Bronchial epithelial cell (primary cell): ENCODE results near the gene TYRP1. TPM values are rescaled to one million over a fixed set of nuclear protein-coding genes. Genes with fewer than 3 reads are reported as not detected.

Experiments
- DNase-seq: peaks from one replicate; pipeline ENCODE4 v3.0.0-alpha.2; 2010; ENCODE audit warnings: low read depth
- FAIRE-seq: peaks from 2 replicates; lab custom pipeline; 2011; peaks lifted over from hg19 to GRCh38; lab: Jason Lieb, UNC
- H3K27me3 ChIP-seq: 2 replicates; pipeline ENCODE4 v1.5.1; 2011; ENCODE audit warnings: low read length; ENCODE audit not compliant: control insufficient read depth, insufficient read depth
- H3K36me3 ChIP-seq: 2 replicates; pipeline ENCODE4 v1.5.1; 2011; ENCODE audit warnings: low read length; ENCODE audit not compliant: control insufficient read depth, insufficient read depth
- H3K4me3 ChIP-seq: 2 replicates; pipeline ENCODE4 v1.5.1; 2011; ENCODE audit warnings: mild to moderate bottlenecking, low read depth, low read length, control low read depth
- CTCF ChIP-seq: IDR thresholded peaks from 2 replicates; pipeline ENCODE4 v1.5.1; 2011; ENCODE audit warnings: mild to moderate bottlenecking, moderate library complexity, low read length, control low read depth, inconsistent platforms; ENCODE audit not compliant: insufficient read depth, severe bottlenecking
- total RNA-seq: library from RNA; depleted of rRNA; stranded (reverse); fragments of >200 nt; gene quantifications from 2 replicates; pipeline ENCODE4 v1.2.1, GENCODE V29; 2014

Gene TYRP1
- total RNA-seq, 1 donor from 2014 or later = not detected

GRCh38 chr9:12656803-12657202 is 36.4 kb upstream of the TYRP1 start:
- no peaks in the 10 kb centered on the region for H3K27me3 ChIP-seq
- FAIRE-seq = no peak
- H3K36me3 ChIP-seq = no peaks in the 10 kb centered on the region
- DNase-seq = no peak
- no peak for TF ChIP-seq CTCF
- no peak overlapping the region for H3K4me3 ChIP-seq

DNA sequence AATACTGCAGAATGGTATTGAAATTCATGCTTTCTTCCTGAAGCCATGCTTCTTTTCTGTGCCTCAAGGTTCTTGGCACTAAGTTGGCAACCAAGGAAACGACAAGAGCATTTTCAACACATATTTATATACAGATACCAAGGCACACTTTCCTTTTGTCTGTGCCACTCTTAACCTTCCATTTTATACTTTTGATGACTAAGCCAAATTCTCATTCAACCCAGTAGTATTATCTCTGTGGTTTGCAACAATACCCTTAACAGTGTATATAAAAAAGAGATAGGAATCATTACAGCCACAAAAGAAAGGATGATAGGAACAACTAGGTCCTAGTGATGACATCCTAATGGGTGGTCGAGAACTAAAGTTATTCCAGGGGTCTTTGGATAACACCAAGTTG is 36.0 kb upstream of the TYRP1 start:
- TF ChIP-seq CTCF = no peak
- Histone ChIP-seq H3K4me3 (no peak overlapping the region), H3K27me3 (no peaks in the 10 kb centered on the region), H3K36me3 (no peaks in the 10 kb centered on the region)
- DNase-seq = no peak
- no peak for FAIRE-seq

DNA sequence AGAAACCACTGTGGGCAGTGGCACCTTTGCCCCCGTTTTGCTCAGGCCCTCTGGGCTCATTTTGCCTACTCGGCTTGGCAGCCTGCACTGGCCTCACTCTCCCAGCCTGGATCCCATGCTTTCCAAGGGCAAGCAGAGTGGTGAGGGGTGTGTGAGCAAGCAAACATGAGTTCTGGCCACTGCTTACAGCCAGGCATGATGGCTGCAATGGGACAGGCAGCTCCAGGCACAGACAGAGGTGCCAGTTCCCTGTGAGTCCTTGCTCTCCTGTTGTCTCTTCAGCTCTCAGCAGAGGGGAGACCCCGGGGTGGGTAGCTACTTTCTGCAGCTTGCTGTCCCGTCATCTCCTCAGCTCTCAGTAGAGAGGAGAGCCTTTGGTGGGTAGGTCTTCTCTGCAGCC is 35.2 kb upstream of the TYRP1 start:
- FAIRE-seq = no peak

DNA sequence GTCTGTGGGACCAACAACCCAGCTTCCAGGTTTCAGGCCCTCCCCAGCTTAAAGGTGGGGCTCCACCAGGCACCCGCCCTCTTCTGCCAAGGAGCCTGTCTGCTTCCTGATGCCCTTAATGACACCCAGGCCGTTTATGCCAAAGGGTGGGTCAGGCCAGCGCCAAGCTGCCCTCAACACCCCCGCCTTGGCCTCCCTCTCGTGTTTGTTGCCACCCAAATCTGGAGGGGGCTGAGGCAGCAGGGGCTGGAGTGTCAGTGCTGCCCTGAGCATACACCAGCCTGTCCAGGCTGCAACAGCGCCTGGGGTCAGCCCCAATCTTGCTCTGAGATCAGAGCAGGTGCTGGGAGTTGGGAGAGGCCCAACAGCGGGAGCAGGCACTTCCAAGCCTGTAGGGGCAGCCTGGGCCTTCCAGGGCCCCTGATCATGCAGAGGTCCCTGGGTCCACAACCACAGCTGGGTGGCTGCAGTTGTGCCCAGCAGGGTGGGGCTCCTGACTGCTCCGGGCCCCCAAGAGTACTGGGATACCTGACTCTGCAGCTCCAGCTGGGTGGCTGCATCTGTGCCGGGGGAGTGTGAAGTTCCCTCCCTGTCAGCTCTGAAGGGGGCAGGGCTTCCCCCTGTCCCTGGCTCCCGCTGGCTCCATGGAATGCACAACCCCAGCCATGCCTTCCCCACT is 34.5 kb upstream of the TYRP1 start:
- FAIRE-seq (no peak), DNase-seq (no peak)
- TF ChIP-seq CTCF = no peak
- H3K27me3 ChIP-seq = no peaks in the 10 kb centered on the region
- H3K4me3 ChIP-seq = no peak overlapping the region
- no peaks in the 10 kb centered on the region for H3K36me3 ChIP-seq

More for the DNA sequence above, 35.2 kb upstream of the TYRP1 start:
- Histone ChIP-seq H3K27me3 (no peaks in the 10 kb centered on the region), H3K36me3 (no peaks in the 10 kb centered on the region), H3K4me3 (no peak overlapping the region)
- no peak for DNase-seq
- no peak for TF ChIP-seq CTCF

GRCh38 chr9:12659220-12659619 is 34.0 kb upstream of the TYRP1 start:
- Histone ChIP-seq H3K36me3 (no peaks in the 10 kb centered on the region), H3K4me3 (no peak overlapping the region), H3K27me3 (no peaks in the 10 kb centered on the region)
- no peak for TF ChIP-seq CTCF
- DNase-seq (peak; percentile 27), FAIRE-seq (no peak)

DNA sequence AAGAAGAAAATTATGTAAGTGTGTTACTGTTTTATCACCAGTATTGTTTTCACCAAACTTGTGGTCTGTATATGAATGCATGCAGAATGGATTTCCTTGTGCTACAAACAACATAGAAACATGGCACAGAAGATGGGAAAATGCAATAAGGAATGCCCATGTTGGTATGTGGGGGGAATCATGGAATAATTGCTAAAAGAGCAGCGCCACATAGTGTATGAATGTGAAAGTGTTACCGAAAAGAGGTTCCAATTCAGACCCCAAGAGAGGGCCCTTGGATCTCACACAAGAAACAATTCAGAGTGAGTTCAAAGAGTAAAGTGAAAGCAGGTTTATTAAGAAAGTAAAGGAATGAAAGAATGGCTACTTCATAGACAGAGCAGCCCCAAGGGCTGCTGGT is 26.4 kb upstream of the TYRP1 start:
- FAIRE-seq (no peak), DNase-seq (no peak)
- no peak for TF ChIP-seq CTCF
- no peaks in the 10 kb centered on the region for H3K27me3 ChIP-seq
- H3K36me3 ChIP-seq = no peaks in the 10 kb centered on the region
- H3K4me3 ChIP-seq = no peak overlapping the region
